HepG2 (cell line): Measurements from ENCODE around the gene XRCC5. TPM values are rescaled to one million over a fixed set of nuclear protein-coding genes. Genes with fewer than 3 reads are reported as not detected.

Experiments used
- FUBP1 ChIP-seq: sonication (generic); formaldehyde crosslinking; IDR thresholded peaks from 2 replicates; pipeline ENCODE4 v1.5.1; 2020; ENCODE audit warnings: missing genetic modification reagents, mild to moderate bottlenecking, borderline replicate concordance
- HCFC1 ChIP-seq: fragments of 150-350 bp; IDR thresholded peaks from 2 replicates; pipeline ENCODE4 v1.6.1; 2014; ENCODE audit warnings: low read depth, low read length
- HHEX ChIP-seq: IDR thresholded peaks from 2 replicates; pipeline ENCODE4 v1.6.1; 2016; ENCODE audit warnings: control low read depth
- HMG20A ChIP-seq: IDR thresholded peaks from 2 replicates; pipeline ENCODE4 v1.6.1; 2016; ENCODE audit warnings: borderline replicate concordance
- HNF1B ChIP-seq: sonication (generic); formaldehyde crosslinking; IDR thresholded peaks from 2 replicates; pipeline ENCODE4 v1.5.1; 2020; ENCODE audit warnings: mild to moderate bottlenecking, moderate library complexity, missing genetic modification reagents
- IKZF1 ChIP-seq: fragments of 450-650 bp; IDR thresholded peaks from 2 replicates; pipeline ENCODE4 v1.7.1; 2016
- KLF6 ChIP-seq: IDR thresholded peaks from 2 replicates; pipeline ENCODE4 v1.8.0; 2016; ENCODE audit warnings: missing biosample characterization, missing genetic modification reagents
- MED8 ChIP-seq: sonication (generic); formaldehyde crosslinking; IDR thresholded peaks from 2 replicates; pipeline ENCODE4 v1.8.1; 2023; ENCODE audit warnings: mild to moderate bottlenecking, missing genetic modification reagents; ENCODE audit not compliant: insufficient replicate concordance
- NONO ChIP-seq, 2 experiments: fragments of 450-650 bp in 1 of 2; sonication (generic) in 1 of 2; formaldehyde crosslinking in 1 of 2; IDR thresholded peaks in 1 of 2; conservative IDR thresholded peaks in 1 of 2; 2 replicates each; pipeline versions ENCODE4 v1.6.1 to v1.8.0; 2017 to 2022; ENCODE audit warnings: mild to moderate bottlenecking in 1 of 2, missing genetic modification reagents in 1 of 2, moderate library complexity in 1 of 2
- RERE ChIP-seq: IDR thresholded peaks from 2 replicates; pipeline ENCODE4 v1.6.1; 2016; ENCODE audit warnings: low read depth, missing genetic modification reagents, missing compliant biosample characterization
- SPEN ChIP-seq: sonication (generic); formaldehyde crosslinking; IDR thresholded peaks from 2 replicates; pipeline ENCODE4 v1.5.1; 2020; ENCODE audit warnings: low read depth, mild to moderate bottlenecking, missing genetic modification reagents
- THAP8 ChIP-seq: sonication (generic); formaldehyde crosslinking; IDR thresholded peaks from 2 replicates; pipeline ENCODE4 v1.5.1; 2020; ENCODE audit warnings: missing genetic modification reagents, mild to moderate bottlenecking, borderline replicate concordance
- ZFP41 ChIP-seq: sonication (generic); formaldehyde crosslinking; IDR thresholded peaks from 2 replicates; pipeline ENCODE4 v1.4.0; 2020; ENCODE audit warnings: mild to moderate bottlenecking, missing genetic modification reagents, borderline replicate concordance
- ZNF331 ChIP-seq: sonication (generic); formaldehyde crosslinking; IDR thresholded peaks from 2 replicates; pipeline ENCODE4 v1.4.0; 2020; ENCODE audit warnings: missing genetic modification reagents
- ZNF503 ChIP-seq: sonication (generic); formaldehyde crosslinking; IDR thresholded peaks from 2 replicates; pipeline ENCODE4 v1.4.0; 2020; ENCODE audit warnings: missing genetic modification reagents
- ZNF557 ChIP-seq: sonication (generic); formaldehyde crosslinking; IDR thresholded peaks from 2 replicates; pipeline ENCODE4 v1.4.0; 2020; ENCODE audit warnings: missing genetic modification reagents
- ZNF589 ChIP-seq: sonication (generic); formaldehyde crosslinking; conservative IDR thresholded peaks from 2 replicates; pipeline ENCODE4 v1.8.0; 2022; ENCODE audit warnings: mild to moderate bottlenecking, moderate library complexity, missing genetic modification reagents
- ZSCAN9 ChIP-seq: IDR thresholded peaks from 2 replicates; pipeline ENCODE4 v1.6.1; 2016; ENCODE audit warnings: borderline replicate concordance
- polyA plus RNA-seq, 8 experiments: library from polyadenylated mRNA; depleted of rRNA in 3 of 8; stranded (reverse) in 7 of 8; unstranded in 1 of 8; fragments of >200 nt; fragmentation: Illumina TruSeq in 4 of 8; extraction: Trizol in 4 of 8; gene quantifications; 2 replicates each; pipeline versions ENCODE4 v1.2.1 to v1.2.3, GENCODE V29; 2011 to 2016; ENCODE audit warnings: low read depth in 4 of 8, missing spikeins in 1 of 8, mixed read lengths in 1 of 8; ENCODE audit not compliant: insufficient read depth in 1 of 8
- total RNA-seq, 5 experiments: library from RNA; depleted of rRNA; stranded (reverse); fragments of >200 nt; fragmentation: Illumina TruSeq; extraction: Trizol; gene quantifications; 2 replicates each; pipeline ENCODE4 v1.2.3, GENCODE V29; 2016; ENCODE audit warnings: low read depth in 1 of 5

XRCC5 gene
- total and polyA plus RNA-seq, 2 of the 13 experiments (the other 11 are each of a cell fraction or from before 2014, with no cell fraction given), result 264 to 454 TPM

GRCh38 chr2:216086207-216086893 lies 22.8 kb upstream of the XRCC5 start (continued):
- TF ChIP-seq ZNF503 (no peak), KLF6 (no peak), RERE (CRISPR knock-in tag) (no peak), HCFC1 (no peak), ZNF589 (CRISPR knock-in tag) (no peak), IKZF1 (no peak), ZNF331 (CRISPR knock-in tag) (no peak), ZFP41 (CRISPR knock-in tag) (no peak), HHEX (CRISPR knock-in tag) (no peak), MED8 (no peak), FUBP1 (no peak), ZSCAN9 (no peak), HMG20A (no peak), THAP8 (CRISPR knock-in tag) (no peak), ZNF557 (CRISPR knock-in tag) (no peak), HNF1B (CRISPR knock-in tag) (no peak), SPEN (CRISPR knock-in tag) (no peak), NONO (IDR thresholded peaks at IDR 0.05) (no peak), NONO (CRISPR knock-in tag; conservative IDR thresholded peaks at IDR 0.05) (0 out of 2 replicates have a peak, but pooled peaks have one; percentile 7)
